Testis (tissue), 2 donors: ENCODE results near the gene ZMYND19.

ENCODE experiments used
- CTCF ChIP-seq, 3 experiments: fragments of 450-650 bp in 2 of 3; fragments of 200-600 bp in 1 of 3; sonication (generic) in 1 of 3; IDR thresholded peaks; one replicate each; pipeline ENCODE4 v1.5.1; 2016 to 2019; ENCODE audit warnings: antibody characterized with exemption in 3 of 3, mild to moderate bottlenecking in 2 of 3, moderate library complexity in 1 of 3
- POLR2A ChIP-seq: fragments of 450-650 bp; IDR thresholded peaks from one replicate; pipeline ENCODE4 v1.6.1; 2017; ENCODE audit warnings: antibody characterized with exemption, mild to moderate bottlenecking, moderate library complexity

GRCh38 chr9:137605121-137606004 is 15.1 kb upstream of the ZMYND19 start, which contains the start of gene ARRDC1:
- TF ChIP-seq POLR2A (no peak), CTCF (IDR thresholded peaks at IDR 0.05) (no peak)
